NOMO-1 treated with dmso at 0.1 percent for 144 hours (cell line): ENCODE data around the gene LIPG.

ENCODE experiments used
- DNase-seq: peaks from one replicate; lab custom pipeline; 2025; ENCODE audit not compliant: unreplicated experiment; lab: John Stamatoyannopoulos, UW

LIPG gene

DNA sequence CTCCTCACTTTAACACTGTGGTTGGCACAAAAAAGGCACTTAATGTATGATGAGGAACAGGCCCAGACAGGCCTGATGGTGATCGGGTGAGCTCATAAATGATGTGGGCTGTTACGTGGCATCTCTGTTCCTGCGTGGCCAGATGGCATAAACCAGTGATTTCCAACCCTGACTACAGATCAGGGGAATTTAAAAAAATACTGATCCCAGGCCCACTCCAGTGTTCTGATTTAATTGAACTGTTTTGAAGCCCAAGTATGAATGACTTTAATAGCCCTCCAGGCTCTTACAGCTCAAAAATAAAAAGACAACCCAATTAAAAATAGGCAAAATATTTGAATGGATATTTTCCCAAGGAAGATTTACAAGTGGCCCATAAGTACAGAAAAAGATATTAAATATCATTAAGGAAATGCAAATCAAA lies 48.2 kb downstream of the LIPG start:
- no peak for DNase-seq

DNA sequence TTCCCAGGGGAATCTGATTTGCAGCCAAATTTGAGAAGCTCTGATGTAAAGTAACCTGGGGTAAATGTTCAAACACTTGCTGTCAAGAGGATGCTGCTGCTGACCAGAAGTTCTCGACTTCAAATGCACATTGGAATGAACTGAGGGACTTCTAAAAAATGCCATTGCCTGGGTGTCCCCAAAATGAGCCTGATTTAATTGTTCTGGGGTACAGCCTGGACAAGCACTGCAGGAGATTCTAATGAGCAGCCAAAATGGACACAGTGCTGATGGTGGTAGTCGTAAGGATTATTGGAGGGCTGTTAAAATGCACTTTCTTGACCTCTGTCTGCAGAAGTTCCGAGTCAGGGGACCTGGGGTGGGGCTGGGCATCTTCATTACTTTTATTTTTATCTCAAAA lies 49.5 kb downstream of the LIPG start:
- DNase-seq, result no peak

DNA sequence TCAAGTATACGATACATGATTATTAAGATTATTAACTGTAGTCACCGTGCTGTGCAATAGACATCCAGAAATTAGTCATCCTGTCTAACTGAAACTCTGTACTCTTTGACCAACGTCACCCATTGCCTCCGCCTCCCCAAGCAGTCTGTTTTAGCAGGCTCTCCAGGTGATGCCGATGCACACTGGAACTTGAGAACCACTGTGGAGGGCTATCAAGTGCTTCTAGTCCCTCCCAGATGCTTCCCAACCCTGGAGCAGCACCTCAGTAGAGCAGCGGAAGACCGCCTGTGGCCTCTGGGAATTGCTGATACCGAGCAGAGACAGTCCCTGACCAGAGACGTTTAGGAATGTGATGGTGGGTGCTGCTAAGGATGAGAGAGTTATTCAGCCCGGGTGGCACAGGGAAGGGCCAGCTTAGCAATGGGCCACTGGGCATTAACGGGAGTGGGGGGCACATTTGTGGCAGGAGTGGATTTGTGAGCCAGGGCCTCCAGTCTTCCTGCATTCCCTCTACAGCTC lies 50.7 kb downstream of the LIPG start:
- no peak for DNase-seq

DNA sequence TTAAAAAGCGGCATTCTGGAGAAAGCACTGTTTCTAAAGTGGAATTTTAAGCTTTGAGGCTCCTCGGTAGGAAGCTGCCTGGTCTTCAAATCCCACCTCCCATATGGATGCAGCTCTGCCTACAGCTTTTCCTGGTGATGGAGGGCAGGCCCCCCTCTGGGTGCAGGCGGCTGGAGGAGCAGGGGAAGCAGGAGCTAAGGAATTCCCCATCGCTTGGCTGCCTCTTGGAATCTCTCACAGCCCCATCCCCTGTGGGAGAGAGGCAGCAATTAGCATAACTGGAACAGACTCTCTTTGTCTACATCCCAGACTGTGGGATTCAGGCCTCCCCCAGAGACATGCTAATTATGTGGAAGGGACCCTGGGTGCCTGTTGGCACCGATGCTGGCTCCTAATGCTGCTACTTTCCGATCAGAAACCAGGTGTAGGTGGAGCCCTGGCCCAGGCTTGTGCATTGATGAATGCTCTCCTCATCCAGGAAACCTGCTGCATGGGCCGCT lies 51.3 kb downstream of the LIPG start:
- DNase-seq, result no peak

DNA sequence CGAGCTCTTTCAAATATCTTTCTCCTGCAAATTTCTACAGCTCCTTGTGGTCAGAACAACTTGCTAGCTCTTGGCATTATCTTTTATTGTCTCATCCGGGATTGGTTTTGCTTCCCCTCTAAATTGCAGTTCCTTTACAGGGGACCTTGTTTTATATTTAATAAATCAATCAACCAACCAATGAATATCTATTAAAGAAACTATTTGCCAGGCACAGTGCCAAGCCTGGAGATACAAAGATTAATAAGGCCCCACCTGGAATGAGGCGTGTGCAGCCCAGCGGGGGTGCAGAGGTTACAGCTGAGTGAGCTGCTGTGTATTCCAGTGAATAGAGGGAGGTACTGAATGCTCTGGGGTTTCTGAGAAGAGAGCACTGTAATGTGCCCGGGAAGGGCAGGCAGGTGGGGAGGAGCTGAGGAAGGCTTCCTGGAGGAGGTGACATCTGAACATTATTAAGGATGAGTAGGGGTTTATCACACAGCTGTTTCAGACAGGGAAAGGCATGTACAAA lies 51.8 kb downstream of the LIPG start:
- no peak for DNase-seq

DNA sequence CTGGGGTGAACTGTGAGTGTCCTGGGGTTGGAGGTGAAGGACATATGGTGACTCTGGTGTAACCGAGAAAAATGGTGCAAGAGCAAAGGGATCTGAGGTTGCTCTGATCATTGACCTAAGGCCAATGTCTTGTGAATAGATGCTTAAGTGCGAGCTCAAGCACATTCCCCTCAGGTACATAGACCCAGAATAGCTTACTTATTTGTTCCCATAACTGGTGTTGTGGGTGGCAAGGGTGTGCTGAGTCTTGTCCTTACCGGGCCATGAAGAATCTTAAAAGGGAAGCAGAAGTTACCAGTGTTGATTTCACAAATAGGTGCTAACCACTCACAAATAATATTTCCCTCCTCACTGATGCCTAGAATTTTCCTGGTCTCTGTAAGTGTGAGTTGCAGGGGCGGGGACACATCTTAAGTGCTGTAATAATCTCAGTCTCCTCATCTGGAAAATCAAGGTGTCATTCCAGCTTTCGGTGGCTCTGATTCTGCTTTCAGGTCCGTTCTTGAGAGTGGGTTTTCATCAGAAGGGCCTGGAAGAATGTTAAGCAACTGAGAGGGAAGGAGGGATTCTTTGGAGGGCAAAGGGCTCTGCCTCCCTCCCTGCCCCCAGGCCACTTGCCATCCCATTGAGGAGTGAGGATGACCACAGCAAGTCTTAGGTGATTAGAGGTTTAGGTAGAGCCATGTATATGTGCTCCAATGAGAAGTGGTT lies 54.9 kb downstream of the LIPG start:
- DNase-seq, result no peak

DNA sequence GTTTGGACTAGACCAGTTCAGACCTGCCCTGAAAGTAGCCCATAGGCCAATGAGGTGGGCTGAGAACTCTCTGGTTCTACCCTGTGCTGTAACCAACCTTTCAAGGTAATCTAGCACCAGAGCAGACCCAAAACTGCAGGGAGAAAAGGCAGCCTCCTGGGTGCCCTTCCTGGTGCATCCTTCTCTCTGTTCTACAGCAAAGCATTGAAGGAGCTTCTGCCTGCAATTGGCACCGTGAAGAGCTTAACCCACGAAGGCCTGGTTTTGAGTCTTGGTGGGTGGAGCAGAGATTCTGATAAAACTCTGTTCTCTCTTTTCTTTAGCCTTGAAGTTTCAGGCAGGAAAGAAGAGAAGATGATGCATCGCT lies 55.5 kb downstream of the LIPG start:
- no peak for DNase-seq

DNA sequence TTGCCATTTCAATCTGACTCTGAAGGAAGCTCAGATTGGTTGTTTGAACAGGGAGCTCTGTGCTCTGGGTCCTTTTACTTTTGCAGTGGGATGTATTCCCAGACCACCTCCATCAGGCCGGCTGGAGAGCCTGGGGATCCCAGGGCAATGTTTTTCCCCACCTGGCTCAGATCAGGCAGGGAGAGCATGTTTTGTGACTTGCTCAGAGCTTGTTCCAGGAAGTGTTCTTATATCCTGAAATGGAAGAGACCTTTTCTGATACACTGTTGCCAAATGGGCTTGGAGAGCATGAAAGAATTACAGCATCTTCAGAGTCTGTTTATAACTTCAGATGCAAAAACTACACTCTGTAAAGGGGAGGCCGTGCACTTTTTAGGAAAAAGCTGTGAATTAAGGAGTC lies 56.0 kb downstream of the LIPG start:
- DNase-seq, result no peak

DNA sequence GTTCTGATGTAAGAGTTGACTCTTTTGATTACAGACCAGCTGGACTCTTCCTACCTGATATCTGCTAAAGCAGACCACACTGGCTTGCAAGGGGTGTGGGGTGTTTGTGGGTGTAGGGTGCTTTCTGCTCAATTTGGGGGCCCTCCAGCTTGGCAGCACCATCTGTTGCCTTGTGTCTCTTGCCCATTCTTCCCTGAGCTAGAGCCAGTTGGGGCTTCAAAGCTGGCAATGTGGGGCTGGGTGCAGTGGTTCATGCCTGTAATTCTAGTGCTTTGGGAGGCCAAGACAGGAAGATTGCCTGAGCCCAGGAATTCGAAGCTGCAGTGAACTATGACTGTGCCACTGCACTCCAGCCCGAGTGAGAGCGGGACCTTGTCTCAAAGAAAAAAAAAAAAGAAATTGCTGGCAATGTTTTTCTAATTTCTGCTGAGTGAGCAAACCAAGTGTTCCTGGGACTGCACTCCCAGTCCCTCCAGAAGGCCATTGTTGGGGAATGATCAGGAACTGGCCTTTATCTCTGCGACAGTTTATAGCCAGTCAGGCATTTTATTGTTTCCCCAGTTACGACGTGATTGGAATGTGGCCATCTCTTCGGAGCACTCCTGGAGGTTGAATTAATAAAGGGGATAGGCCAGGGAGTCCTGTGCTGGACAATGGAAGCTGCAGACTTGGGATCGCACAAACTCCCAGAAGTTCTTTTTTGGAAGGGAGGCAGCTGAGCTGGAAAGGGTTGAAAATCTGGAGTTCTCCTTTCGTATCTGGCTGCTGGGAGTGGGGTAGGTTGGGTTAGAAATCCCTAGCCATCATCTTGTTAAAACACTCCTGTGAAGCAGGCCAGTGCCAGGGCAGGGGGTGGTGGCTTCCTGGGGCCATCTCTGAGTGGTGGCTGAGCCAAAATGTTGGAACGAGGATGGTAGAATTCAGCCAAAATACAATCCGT lies 57.2 kb downstream of the LIPG start:
- no peak for DNase-seq

DNA sequence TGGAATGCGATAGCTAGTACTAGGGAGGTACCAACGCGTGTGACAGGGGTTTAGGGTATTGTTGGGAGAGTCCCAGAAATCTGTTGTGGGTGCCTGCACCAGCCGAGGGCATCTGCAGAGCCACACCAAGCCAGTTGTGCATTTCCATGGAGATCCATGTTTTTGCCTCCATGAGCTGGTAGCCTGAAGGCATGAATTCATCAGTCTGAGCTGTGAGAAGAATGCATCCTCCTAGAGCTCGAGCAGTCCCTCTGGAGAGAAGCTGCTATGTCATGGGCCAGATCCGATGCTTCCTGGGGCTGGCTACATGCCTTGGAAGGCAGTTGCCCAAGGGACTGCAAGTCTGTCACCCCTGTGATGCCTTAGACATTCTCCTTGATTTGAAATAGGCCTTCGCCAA lies 57.9 kb downstream of the LIPG start:
- DNase-seq, result no peak

DNA sequence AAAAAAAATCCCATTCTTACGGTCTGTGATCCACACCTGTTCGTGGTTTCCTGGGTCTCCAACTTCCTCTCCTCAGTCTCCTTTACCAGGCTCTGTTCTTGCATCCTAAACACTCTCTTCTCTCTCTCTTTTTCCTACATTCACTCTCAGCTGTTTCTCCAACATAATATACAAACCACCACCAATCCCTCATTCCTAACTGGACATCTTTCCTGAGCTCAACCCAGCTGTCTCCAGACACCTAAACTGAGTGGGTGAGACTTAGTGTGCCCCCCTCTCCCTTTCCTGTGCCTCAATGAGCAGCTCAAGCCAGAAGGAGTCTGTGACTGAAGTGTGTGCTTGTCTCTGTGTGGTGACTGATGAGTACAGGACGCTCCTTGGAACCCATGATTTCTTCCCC lies 59.4 kb downstream of the LIPG start:
- no peak for DNase-seq

DNA sequence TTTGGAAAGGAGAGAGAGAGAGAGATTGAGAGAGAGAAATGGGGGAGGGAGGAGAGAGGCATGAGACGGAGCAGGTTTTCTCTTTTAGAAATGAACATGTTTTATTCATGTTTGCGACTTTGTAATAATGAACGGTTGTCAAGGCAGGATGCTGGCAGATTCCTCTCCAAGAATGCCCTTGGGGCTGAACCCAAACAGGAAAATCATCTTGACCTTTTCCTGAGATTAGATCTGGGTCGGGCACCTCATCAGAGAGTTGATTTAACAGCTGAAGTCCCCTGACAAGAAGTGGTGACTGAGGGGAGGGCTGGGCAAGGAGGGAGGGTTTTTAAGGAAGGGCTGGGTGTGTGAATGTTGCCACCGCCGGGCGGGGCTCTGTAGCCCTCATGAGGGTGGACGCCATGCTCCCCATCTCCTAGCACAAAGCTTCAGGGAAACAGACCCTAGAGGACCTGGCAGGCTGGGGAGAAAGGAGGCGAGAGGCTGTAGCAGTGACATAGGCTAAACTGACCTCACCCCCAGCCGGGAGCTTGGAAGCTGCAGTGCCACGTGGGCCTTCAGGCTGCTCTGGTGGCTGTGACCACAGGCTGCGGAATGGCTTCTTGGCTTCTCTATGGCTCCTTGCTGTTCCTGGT lies 60.0 kb downstream of the LIPG start:
- DNase-seq, result no peak

DNA sequence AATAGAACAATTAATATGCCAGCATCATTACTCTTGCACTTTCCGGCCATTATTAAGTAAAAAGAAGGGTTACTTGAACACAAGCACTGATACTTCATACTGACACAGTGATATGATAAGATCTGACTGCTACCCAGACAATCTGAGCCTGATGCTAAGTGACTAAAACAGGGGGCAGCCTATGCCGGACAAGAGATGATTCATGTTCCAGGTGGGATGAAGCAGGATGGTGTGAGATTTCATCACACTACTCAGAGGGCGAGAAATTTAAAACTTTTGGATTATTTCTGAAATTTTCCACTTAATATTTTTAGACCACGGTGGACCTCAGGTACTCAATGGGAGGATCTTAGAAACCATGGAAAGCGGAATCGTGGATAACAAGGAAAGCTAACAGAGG lies 61.7 kb downstream of the LIPG start:
- DNase-seq, result no peak

DNA sequence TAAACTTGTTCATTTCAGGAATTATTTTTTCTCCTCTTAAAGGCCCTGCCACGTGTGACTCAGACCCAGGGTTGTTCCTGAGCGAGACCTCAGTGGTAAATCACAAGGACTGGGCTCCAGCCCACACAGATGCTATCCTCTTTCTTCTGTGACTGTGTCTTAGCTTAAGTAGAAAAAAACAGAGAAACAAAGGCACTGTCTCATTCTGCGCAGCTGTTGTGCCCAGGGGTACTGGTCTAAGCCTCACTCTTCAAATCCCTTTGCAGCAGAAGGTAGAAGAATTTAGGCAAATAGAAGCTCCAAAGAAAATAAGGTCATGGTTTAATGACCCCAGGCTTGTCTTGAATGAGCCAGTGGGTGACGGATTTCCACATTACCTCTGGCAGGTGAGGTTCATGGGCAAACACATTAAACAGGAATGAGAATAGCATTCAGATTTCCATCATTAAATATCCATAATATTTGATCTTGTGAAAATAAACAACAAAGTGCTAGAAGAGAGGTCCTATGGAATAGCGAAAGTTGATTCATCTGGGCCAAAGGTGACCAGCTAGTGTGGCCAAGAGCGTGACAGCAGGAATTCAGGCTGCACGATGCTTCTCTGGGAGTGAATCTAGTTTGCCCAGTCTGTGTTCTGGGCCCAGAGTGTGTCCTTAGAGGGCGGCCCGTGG lies 63.3 kb downstream of the LIPG start:
- DNase-seq, result no peak

DNA sequence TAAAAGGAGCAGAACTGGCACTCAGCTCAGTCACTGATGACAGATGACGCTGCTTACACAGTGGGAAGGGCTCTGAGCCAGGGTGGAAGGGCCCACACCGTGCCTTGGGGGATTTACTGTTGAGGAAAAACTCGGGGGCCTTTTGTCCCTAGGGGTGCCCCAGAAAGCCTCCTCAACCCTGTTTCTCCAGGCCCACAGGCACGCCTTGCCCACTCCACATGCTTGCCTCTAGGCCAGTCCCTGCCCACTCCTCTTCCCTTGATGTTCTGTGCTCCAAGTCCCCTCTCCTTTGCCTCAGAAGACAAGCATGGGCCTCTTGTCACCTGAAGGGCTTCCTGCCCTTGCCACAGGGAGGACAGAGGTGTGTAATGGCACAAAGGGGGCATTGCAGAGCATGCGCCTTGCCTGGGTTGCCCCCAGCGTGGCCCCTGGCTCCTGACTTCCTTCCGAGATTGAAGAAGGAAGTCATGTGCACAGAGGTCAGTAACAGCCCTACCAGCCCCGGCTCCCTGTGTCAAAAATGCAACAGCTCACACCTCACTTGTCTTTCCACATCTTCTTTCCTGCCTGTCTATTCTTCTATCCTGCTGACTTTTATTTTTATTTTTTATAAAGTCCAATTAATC lies 65.1 kb downstream of the LIPG start:
- DNase-seq, result no peak

DNA sequence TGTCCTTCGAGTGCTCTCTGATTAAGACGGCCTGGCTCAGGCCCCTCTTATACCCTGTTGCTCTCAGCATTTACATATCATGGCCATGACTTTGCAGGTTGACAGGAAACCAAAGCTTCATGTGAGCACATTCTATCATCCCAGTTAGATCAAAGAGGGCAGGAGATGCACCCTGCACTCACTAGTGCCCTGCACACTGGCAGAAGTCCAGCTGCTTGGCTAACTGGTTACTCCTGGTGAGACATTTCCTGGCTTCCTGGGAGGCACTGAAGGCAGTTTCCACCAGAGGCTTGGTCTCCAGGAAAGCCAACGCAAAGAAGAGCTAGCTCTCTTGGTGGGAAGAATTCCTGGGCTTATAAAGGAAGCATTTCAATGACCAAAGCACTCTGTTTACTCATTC lies 66.3 kb downstream of the LIPG start:
- DNase-seq, result no peak

DNA sequence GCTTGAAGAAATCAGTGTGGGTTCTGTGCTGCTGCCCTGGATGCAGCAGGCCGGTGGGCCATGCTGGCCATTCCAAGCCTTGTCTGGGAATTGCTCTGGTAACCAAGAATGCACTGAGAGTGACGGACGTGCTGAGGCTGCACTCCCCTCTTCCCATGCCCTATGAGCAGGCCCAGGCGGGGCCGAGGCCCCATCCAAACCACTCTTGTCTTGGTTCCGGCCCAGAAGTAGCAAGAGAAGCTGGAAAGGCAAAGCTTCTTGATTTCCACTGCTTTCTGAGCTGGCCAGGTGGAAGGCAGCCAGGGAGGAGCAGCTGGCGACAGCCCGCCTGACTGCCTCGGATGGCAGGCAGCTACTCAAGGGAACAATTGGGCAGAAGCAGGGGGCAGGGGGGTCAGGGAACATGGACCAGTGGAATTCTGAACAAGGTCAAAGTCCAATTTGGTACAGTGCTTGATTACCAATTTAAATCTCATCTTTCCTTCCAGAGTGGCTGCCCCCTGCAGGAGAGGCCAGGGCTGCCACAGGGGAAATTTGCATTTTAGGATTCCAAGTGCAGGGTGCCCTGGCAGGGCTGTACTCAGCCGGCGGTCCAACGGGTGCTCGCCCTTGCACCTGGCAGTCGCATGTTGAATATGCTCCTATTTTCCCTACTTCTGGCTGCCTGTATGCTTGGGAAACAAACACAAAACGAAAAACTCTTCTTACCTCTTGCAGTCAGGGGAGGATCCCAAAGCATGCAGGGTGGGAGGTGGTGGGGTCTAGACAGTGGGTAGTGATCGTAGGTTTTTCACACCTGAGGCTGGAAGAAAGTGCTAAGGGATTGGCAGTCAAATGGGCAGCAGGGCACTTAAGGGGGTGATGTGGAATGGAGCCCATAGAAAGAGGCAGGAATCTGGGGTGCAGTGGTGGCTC lies 67.3 kb downstream of the LIPG start:
- DNase-seq, result no peak

DNA sequence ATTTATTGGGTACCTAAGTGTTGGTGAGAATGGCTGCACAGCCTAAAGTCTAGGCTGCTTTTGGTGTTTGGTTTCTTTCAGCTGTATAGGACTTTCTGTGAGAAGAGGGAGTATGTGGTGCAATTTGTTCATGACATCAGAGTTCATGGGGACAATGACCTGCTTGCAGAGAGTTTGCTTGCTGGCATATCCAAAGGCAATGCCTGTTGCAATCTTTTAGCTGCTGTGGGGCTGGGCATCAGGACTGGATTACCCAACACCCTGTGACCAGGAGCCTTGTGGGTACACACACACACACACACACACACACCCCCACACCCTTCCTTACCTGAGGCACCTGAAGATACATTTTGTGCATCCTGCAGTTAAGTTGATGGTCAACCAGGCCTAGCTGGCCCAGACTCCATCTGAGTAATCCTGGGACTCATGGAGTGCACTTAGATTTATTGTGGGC lies 68.4 kb downstream of the LIPG start:
- peak; percentile 6 for DNase-seq

DNA sequence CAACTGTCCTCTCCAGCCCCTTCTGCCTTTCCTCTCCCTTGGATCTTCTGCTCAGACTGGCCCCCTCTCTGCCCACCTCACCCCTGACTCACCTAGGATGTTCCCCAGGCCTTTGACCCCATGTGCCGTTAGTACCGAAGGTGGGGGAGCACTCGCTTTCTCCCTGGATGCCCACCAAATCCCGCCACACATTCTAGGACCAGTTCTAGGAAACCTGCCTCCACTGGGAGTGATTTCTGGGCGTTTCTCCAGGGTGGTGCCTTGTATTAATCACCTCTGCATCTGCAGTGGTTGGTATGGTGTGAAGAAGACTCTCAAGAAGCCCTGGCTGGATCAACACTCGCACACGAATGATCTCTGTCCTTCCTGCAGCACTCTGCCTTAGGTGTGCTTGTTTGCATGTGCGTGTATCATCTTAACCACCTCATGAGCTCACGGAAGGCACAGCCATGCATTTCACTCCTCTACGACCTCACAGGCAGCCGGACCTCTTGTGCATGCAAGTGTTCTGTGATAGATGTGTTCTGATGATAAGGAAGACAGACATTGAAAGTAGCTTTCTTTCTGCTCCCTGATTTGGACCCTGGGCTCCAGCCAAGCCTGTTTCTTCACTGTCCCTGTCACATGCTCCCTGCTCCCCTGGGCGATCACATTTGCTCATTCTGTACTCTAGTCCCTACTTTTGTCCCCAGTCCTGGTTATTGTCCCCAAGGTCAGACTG lies 69.4 kb downstream of the LIPG start:
- DNase-seq, result no peak
